NB4 (cell line): Measurements from ENCODE around the gene ADCY5.

Experiments used
- DNase-seq: peaks from one replicate; pipeline ENCODE4 v3.0.0; 2010; ENCODE audit warnings: low read depth
- H3K4me3 ChIP-seq: one replicate; pipeline ENCODE4 v1.5.1; 2011; ENCODE audit warnings: mild to moderate bottlenecking, low read depth, low read length, moderate library complexity
- CTCF ChIP-seq: IDR thresholded peaks from one replicate; pipeline ENCODE4 v1.5.1; 2012; ENCODE audit warnings: low read depth, low read length
- MAX ChIP-seq: IDR thresholded peaks from 2 replicates; pipeline ENCODE4 v1.6.1; 2011; ENCODE audit warnings: low read depth, low read length
- MYC ChIP-seq: IDR thresholded peaks from 2 replicates; pipeline ENCODE4 v1.6.1; 2011; ENCODE audit warnings: low read depth, low read length
- POLR2A ChIP-seq: IDR thresholded peaks from 2 replicates; pipeline ENCODE4 v1.6.1; 2011; ENCODE audit warnings: mild to moderate bottlenecking; ENCODE audit not compliant: insufficient read length; ENCODE audit errors: extremely low read depth

ADCY5 gene

GRCh38 chr3:123430266-123430665 is 18.6 kb downstream of the ADCY5 start:
- TF ChIP-seq POLR2A = no peak
- TF ChIP-seq MAX = no peak
- no peak for TF ChIP-seq MYC
- no peak for TF ChIP-seq CTCF
- no peak overlapping the region for H3K4me3 ChIP-seq
- DNase-seq = no peak

GRCh38 chr3:123429362-123430125 is 19.3 kb downstream of the ADCY5 start:
- DNase-seq = no peak
- H3K4me3 ChIP-seq = no peak overlapping the region
- TF ChIP-seq MYC (no peak), POLR2A (no peak), CTCF (no peak), MAX (no peak)

- no peak for DNase-seq
- no peak for TF ChIP-seq MAX
- TF ChIP-seq CTCF = no peak
- no peak for TF ChIP-seq POLR2A
- no peak for TF ChIP-seq MYC
- H3K4me3 ChIP-seq = no peak overlapping the region
These were observed 23.7 kb downstream of the ADCY5 start for GRCh38 chr3:123424999-123425712.

GRCh38 chr3:123424321-123424998 is 24.4 kb downstream of the ADCY5 start:
- TF ChIP-seq MYC = no peak
- TF ChIP-seq MAX = no peak
- no peak for TF ChIP-seq POLR2A
- no peak for TF ChIP-seq CTCF
- H3K4me3 ChIP-seq = no peak overlapping the region
- DNase-seq = no peak

GRCh38 chr3:123423806-123424205 is 25.1 kb downstream of the ADCY5 start:
- DNase-seq = no peak
- no peak for TF ChIP-seq MAX
- no peak for TF ChIP-seq MYC
- no peak for TF ChIP-seq POLR2A
- TF ChIP-seq CTCF = no peak
- no peak overlapping the region for H3K4me3 ChIP-seq
